ENCODE measurements around the gene TRAM2. TPM values are rescaled to one million over a fixed set of nuclear protein-coding genes. Genes with fewer than 3 reads are reported as not detected.

Gene TRAM2
- polyA plus RNA-seq, 3 donors, result 41.7 to 47.6 (median 46.8) TPM

- no peak for DNase-seq (ENCODE audit: low read depth in 3 of 3, low spot score in 2 of 3)
Measured at GRCh38 chr6:52548999-52549398, 27.9 kb downstream of the TRAM2 start.

GRCh38 chr6:52548353-52548713 lies 28.5 kb downstream of the TRAM2 start:
- DNase-seq (ENCODE audit: low read depth in 3 of 3, low spot score in 2 of 3), result no peak

GRCh38 chr6:52547647-52548352 lies 29.1 kb downstream of the TRAM2 start:
- no peak for DNase-seq (ENCODE audit: low read depth in 3 of 3, low spot score in 2 of 3)

- no peak for DNase-seq (ENCODE audit: low read depth in 3 of 3, low spot score in 2 of 3)
Measured at GRCh38 chr6:52546678-52547077, 30.2 kb downstream of the TRAM2 start.

GRCh38 chr6:52546192-52546591 lies 30.7 kb downstream of the TRAM2 start:
- DNase-seq (ENCODE audit: low read depth in 3 of 3, low spot score in 2 of 3), result no peak

- DNase-seq (ENCODE audit: low read depth in 3 of 3, low spot score in 2 of 3), result no peak
Measured at GRCh38 chr6:52545406-52546119, 31.3 kb downstream of the TRAM2 start.

GRCh38 chr6:52544602-52545405 lies 32.1 kb downstream of the TRAM2 start:
- DNase-seq (ENCODE audit: low read depth in 3 of 3, low spot score in 2 of 3), result no peak

- no peak for DNase-seq (ENCODE audit: low read depth in 3 of 3, low spot score in 2 of 3)
Measured at GRCh38 chr6:52543729-52544601, 32.9 kb downstream of the TRAM2 start.

GRCh38 chr6:52543262-52543661 lies 33.6 kb downstream of the TRAM2 start:
- DNase-seq (ENCODE audit: low read depth in 3 of 3, low spot score in 2 of 3), result no peak

- DNase-seq (ENCODE audit: low read depth in 3 of 3, low spot score in 2 of 3), result no peak
Measured at GRCh38 chr6:52541135-52541534, 35.7 kb downstream of the TRAM2 start.

GRCh38 chr6:52540286-52540902 lies 36.5 kb downstream of the TRAM2 start:
- DNase-seq (ENCODE audit: low read depth in 3 of 3, low spot score in 2 of 3), result no peak

- DNase-seq (ENCODE audit: low read depth in 3 of 3, low spot score in 2 of 3), result no peak
Measured at GRCh38 chr6:52539607-52540006, 37.3 kb downstream of the TRAM2 start.

- no peak for DNase-seq (ENCODE audit: low read depth in 3 of 3, low spot score in 2 of 3)
Measured at GRCh38 chr6:52538901-52539354, 37.9 kb downstream of the TRAM2 start.

- no peak for DNase-seq (ENCODE audit: low read depth in 3 of 3, low spot score in 2 of 3)
Measured at GRCh38 chr6:52538252-52538900, 38.5 kb downstream of the TRAM2 start.

GRCh38 chr6:52537001-52537753 lies 39.7 kb downstream of the TRAM2 start:
- DNase-seq (ENCODE audit: low read depth in 3 of 3, low spot score in 2 of 3), result no peak

- DNase-seq (ENCODE audit: low read depth in 3 of 3, low spot score in 2 of 3), result no peak
Measured at GRCh38 chr6:52536424-52536916, 40.4 kb downstream of the TRAM2 start.

GRCh38 chr6:52535711-52536423 lies 41.0 kb downstream of the TRAM2 start:
- no peak for DNase-seq (ENCODE audit: low read depth in 3 of 3, low spot score in 2 of 3)

GRCh38 chr6:52534966-52535390 lies 41.9 kb downstream of the TRAM2 start:
- no peak for DNase-seq (ENCODE audit: low read depth in 3 of 3, low spot score in 2 of 3)
